ENCODE measurements around the gene PWWP2A.

GRCh38 chr5:160057256-160057655 lies 62.0 kb downstream of the PWWP2A start:
- TF ChIP-seq POLR2A (IDR thresholded peaks at IDR 0.05; ENCODE audit: low read depth, low read length) (no peak), POU2F2 (IDR thresholded peaks at IDR 0.05; ENCODE audit: low read depth, low read length) (no peak), POLR2AphosphoS5 (IDR thresholded peaks at IDR 0.05; ENCODE audit: low read depth, low read length) (no peak), PAX5 (IDR thresholded peaks at IDR 0.05; ENCODE audit: insufficient read depth, low read length, severe bottlenecking) (no peak), TAF1 (IDR thresholded peaks at IDR 0.05; ENCODE audit: low read depth, low read length) (no peak), SPI1 (IDR thresholded peaks at IDR 0.05; ENCODE audit: low read depth, low read length) (no peak)
